ENCODE results near the gene STOML1.

Gene STOML1

GRCh38 chr15:73936181-73936580 lies 55.9 kb downstream of the STOML1 start:
- 0 out of 2 replicates have a peak, but pooled peaks have one; percentile 22 for TF ChIP-seq CTCF (IDR thresholded peaks at IDR 0.05; ENCODE audit: low read depth, low read length)
- no peak overlapping the region for H3K4me3 ChIP-seq (ENCODE audit: low read depth, low read length)
- no peaks in the 10 kb centered on the region for H3K9me3 ChIP-seq
- H3K36me3 ChIP-seq: no peaks in the 10 kb centered on the region
- no peaks in the 10 kb centered on the region for H3K27me3 ChIP-seq
- no peak for DNase-seq
- H3K4me1 ChIP-seq: peaks cover 30% of the 10 kb centered on the region

- no peaks in the 10 kb centered on the region for H3K9me3 ChIP-seq
- H3K4me3 ChIP-seq (ENCODE audit: low read depth, low read length): no peak overlapping the region
- no peak for DNase-seq
- peaks cover 24% of the 10 kb centered on the region for H3K4me1 ChIP-seq
- TF ChIP-seq CTCF (IDR thresholded peaks at IDR 0.05; ENCODE audit: low read depth, low read length): no peak
- H3K36me3 ChIP-seq: no peaks in the 10 kb centered on the region
- H3K27me3 ChIP-seq: no peaks in the 10 kb centered on the region
Measured at GRCh38 chr15:73935547-73935946, 56.5 kb downstream of the STOML1 start.

- no peak for DNase-seq
- Histone ChIP-seq H3K9me3 (no peaks in the 10 kb centered on the region), H3K4me1 (peaks cover 11% of the 10 kb centered on the region), H3K36me3 (no peaks in the 10 kb centered on the region), H3K4me3 (ENCODE audit: low read depth, low read length) (no peak overlapping the region), H3K27me3 (no peaks in the 10 kb centered on the region)
- no peak for TF ChIP-seq CTCF (IDR thresholded peaks at IDR 0.05; ENCODE audit: low read depth, low read length)
Measured at GRCh38 chr15:73934281-73934680, 57.8 kb downstream of the STOML1 start.

GRCh38 chr15:73932381-73933191 lies 59.5 kb downstream of the STOML1 start:
- H3K4me1 ChIP-seq: peaks cover 10% of the 10 kb centered on the region
- TF ChIP-seq CTCF (IDR thresholded peaks at IDR 0.05; ENCODE audit: low read depth, low read length): no peak
- no peak overlapping the region for H3K4me3 ChIP-seq (ENCODE audit: low read depth, low read length)
- H3K36me3 ChIP-seq: no peaks in the 10 kb centered on the region
- H3K27me3 ChIP-seq: peaks cover 6% of the 10 kb centered on the region
- no peak for DNase-seq
- H3K9me3 ChIP-seq: no peaks in the 10 kb centered on the region

GRCh38 chr15:73931441-73931840 lies 60.7 kb downstream of the STOML1 start:
- Histone ChIP-seq H3K27me3 (peaks cover 16% of the 10 kb centered on the region), H3K4me3 (ENCODE audit: low read depth, low read length) (no peak overlapping the region), H3K4me1 (peaks cover 10% of the 10 kb centered on the region), H3K9me3 (no peaks in the 10 kb centered on the region), H3K36me3 (no peaks in the 10 kb centered on the region)
- no peak for DNase-seq
- TF ChIP-seq CTCF (IDR thresholded peaks at IDR 0.05; ENCODE audit: low read depth, low read length): no peak

GRCh38 chr15:73930790-73931281 lies 61.3 kb downstream of the STOML1 start:
- H3K9me3 ChIP-seq: no peaks in the 10 kb centered on the region
- H3K4me1 ChIP-seq: peaks cover 11% of the 10 kb centered on the region
- no peak for DNase-seq
- TF ChIP-seq CTCF (IDR thresholded peaks at IDR 0.05; ENCODE audit: low read depth, low read length): no peak
- no peaks in the 10 kb centered on the region for H3K36me3 ChIP-seq
- H3K4me3 ChIP-seq (ENCODE audit: low read depth, low read length): no peak overlapping the region
- H3K27me3 ChIP-seq: peaks cover 16% of the 10 kb centered on the region

Measured in BE2C (cell line).